Stimulated activated CD8-positive, alpha-beta memory T cell treated with anti-CD3 and anti-CD28 coated beads, Interleukin-7, amount 100 ng/mL, for 24 hours (primary cell): Measurements from ENCODE around the gene CARM1.
"Not testable (repeated sequence)": the region's sequence is repeated elsewhere in the genome, so short reads cannot be mapped to it uniquely, and the experiment has no call there.

ENCODE experiments used
- DNase-seq: peaks from one replicate; pipeline ENCODE4 v3.0.0-alpha.2; 2020; ENCODE audit warnings: low read depth

Gene CARM1

DNA sequence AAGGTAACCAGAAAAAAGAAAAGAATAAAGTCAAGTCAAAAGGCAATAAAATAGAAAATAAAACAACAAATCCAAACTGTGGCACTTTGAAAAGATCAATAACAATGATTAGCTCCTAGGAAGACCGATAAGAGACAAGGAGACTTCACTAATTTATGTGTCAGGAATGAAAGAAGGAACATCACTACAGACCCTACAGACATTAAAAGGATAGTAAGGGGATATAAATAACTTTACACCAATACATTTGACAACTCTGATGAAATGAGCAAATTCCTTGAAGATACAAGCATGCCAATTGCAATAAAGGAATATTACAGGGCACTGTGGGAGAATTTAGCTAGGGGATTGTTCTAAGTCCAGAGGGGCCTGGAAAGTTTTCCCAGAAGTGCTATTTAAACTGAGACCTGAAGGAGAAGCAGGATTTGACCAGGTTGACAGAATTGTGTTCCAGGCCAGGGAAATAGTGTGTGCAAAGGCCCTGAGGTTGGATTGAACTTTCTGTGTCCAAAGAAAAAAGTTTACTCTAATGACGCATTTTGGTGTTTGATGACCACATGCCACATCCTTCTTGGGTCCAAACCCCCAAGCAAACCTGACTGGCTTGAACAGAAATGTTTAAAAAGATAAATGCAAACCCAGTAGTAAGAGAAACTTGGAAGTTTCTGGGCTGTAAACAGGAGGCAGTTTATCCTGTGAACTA is 24.7 kb upstream of the CARM1 start:
- no peak for DNase-seq

GRCh38 chr19:10848230-10848856 is 23.0 kb upstream of the CARM1 start, which contains the start of gene C19orf38:
C19orf38 (plus strand) TSS chr19:10848415; CDS start chr19:10848509, 94 bp downstream.
- DNase-seq, result no peak

DNA sequence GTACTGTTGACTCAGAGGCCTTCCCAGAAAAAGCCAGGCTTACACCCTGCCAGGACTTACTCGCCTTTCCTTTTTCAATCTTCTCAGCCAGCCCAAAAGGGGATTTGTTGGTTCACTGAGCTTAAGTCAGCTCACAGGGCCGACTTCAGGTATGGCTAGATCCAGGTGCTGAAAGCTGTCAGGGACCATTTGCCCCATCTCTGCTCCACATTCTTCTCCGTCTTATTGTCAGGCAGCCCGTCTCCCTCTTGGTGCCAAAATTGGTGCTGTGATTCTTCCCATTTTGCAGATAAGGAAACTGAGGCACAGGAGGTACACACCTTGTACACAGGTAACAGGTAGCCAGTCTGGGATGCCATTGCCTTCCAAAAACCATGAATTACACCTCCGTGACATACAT is 20.7 kb upstream of the CARM1 start:
- DNase-seq, result no peak

- DNase-seq, result no peak
Observed at GRCh38 chr19:10852098-10852800, 19.1 kb upstream of the CARM1 start.

DNA sequence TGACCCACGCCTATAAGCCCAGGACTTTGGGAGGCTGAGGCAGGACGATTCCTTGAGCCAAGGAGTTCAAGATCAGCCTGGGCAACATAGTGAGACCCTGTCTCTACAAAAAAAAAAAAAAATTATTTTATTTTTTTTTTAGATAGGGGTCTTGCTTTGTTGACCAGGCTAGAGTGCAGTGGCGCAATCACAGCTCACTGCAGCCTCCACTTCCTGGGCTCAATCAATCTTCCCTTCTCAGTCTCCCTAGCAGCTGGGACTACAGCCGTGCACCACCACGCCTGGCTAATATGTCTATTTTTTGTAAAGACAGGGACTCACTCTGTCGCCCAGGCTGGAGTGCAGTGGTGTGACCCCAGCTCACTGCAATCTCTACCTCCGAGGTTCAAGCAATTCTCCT is 18.4 kb upstream of the CARM1 start:
- no peak for DNase-seq

DNA sequence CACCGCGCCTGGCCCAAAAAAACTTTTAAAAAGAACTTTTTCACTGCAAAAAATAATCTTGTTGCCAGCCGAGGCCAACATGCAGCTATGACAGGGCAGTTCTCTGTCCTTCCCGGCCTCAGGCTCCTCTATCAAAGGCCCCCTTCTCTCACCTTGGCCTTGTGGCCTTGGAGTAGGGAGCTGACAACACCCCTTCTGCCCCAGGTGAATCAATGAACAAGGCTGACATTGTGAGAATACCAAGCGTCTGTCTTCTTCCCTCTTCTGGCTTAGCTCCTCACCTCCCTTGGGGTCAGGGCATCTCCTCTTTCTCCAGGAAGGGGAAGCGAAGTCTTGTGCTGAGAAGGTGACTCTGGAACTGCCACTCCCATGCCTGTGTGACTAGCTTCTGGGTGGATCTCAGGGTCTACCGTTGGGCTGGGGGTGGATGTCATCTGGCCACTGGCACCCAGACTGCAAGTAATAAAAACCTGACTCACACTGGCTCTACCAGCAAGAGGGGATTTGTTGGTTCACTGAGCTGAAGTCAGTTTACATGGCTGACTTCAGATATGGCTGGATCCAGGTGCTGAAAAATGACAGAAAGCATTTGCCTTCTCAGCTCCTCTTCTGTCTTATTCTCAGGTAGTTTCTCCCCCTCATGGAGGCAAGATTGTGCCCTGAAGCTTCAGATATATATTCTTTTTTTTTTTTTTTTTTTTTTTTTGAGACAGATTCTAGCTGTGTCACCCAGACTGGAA is 16.8 kb upstream of the CARM1 start:
- DNase-seq, result no peak

DNA sequence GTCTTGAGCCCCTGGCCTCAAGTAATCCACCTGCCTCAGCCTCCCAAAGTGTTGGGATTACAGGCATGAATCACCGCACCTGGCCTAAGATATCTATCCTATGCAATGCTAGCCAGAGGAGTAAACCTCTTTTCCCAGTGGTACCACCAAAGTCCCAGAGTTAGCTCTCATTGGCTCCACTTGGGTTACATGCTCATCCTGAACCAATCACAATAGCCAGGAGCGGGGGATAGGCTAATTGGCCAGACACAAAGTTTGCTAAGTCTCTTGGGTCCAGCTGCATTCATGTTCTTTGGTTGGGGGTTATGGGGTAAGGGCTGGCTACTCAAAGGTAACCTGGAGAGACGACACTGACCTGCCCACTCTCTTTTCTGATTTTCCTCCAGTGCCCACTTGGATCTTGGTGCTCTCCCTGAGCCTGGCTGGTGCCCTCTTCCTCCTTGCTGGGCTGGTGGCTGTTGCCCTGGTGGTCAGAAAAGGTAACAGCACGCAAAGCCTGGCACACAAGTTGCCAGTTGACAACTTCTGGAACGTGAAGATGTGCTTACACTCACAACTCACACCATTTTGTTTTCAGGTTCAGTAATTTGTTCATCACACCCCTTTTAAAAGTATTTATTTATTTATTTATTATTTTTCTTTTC is 15.4 kb upstream of the CARM1 start:
- no peak for DNase-seq

DNA sequence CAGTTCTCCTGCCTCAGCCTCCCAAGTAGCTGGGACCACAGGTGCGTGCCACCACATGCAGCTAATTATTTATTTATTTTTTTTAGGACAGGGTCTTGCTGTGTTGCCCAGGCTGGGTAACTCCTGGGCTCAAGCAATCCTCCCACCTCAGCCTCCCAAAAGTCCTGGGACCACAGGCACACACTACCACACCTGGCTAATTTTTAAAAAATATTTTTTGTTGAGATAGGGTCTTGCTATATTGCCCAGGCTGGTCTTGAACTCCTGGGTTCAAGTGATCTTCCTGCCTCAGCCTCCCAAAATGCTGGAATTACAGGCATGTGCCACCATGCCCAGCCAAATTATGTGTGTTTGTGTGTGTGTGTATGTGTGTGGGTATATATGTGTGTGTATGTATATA is 14.5 kb upstream of the CARM1 start:
- DNase-seq, result not testable (repeated sequence)

DNA sequence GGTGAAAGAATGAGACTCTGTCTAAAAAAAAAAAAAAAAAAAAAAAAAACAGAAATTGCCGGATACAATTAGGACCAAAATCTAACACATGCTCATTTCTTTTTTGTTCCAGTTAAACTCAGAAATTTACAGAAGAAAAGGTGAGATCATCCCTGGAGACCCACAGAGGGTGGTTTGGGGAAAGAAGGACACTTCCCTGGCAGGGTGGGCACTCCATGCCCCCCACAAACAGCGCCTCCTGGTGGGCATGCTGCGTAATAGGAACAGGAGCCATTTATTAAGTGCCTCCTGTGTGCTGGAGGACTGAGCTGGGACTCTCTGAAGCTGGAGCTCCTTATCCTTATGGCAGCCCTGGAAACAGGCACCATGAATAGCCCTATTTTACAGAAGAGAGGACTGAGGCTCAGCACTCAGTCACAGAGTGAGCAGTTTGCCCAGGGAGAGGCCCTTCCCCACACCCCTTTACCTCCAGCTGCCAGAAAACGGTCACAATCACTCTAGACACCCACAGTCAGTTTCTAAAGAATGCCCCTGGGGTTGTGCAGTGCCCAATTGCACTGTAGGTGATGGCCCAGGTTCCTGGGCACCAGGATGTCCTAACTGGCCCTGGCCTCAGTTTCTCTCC is 13.0 kb upstream of the CARM1 start:
- no peak for DNase-seq

DNA sequence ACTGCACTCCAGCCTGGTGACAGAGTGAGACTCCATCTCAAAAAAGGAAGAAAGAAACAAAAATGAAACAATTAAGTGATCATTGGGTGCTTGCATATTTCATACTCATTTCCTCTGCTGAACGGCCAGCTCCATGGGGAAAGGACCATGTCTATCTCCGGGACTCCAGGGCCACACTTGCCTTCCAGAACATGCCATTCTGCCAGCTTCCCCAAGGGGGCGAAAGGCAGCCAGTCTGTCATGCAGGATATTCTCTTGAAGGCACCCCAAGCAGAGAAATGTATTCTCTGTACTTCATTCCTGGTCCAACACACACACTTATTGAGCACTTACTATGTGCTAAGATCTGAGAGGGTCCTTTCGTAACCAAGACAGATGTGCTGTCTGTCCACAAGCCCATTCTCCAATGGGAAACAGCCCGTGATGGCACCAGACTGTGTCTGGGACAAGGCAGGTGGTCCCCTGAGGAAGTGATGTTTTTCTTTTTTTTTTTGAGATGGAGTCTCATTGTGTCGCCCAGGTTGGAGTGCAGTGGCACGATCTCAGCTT is 10.2 kb upstream of the CARM1 start:
- DNase-seq, result no peak

GRCh38 chr19:10862561-10863106 is 8.7 kb upstream of the CARM1 start:
- DNase-seq, result no peak

- DNase-seq, result no peak
Observed at GRCh38 chr19:10863107-10863717, 8.1 kb upstream of the CARM1 start.

- DNase-seq, result peak; percentile 66
Observed at GRCh38 chr19:10864538-10864899, 6.8 kb upstream of the CARM1 start.

GRCh38 chr19:10866495-10866894 is 4.9 kb upstream of the CARM1 start:
- no peak for DNase-seq

DNA sequence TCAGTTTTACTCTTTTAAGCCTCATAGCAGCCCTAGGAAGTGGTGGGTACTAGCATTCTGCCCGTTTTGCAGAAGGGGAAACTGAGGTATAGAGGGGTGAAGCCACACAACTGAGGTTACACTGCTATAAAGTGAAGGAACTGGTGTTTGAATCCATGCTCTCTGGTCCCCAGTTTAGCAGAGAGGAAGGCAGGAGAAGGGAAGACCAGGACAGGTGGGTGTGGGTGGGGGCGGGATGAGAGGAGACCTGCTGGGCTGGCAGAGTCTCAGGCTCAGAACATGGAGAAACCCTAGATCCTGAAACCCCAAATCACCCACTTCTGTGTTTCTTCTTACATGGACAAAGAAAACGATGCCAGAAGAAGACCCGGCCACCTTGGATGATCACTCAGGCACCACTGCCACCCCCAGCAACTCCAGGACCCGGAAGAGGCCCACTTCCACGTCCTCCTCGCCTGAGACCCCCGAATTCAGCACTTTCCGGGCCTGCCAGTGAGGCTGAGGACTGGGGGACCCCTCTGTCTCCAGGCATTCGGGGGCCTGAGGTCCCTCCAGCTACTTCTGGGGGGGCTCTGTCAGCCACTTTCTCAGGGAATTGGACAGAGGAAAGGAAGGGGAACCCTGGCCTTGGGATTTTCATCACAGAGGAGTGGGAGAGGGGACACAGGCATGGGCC is 2.3 kb upstream of the CARM1 start:
- DNase-seq, result no peak

GRCh38 chr19:10869872-10870311 is 1.5 kb upstream of the CARM1 start:
- DNase-seq, result not testable (repeated sequence)

GRCh38 chr19:10870501-10870954 is 825 bp upstream of the CARM1 start:
- DNase-seq, result no peak

- no peak for DNase-seq
Observed at GRCh38 chr19:10871711-10872545, 575 bp downstream of the CARM1 start.

GRCh38 chr19:10872546-10873107 is 1.3 kb downstream of the CARM1 start:
- DNase-seq, result no peak
